ENCODE measurements around the gene IFNLR1.

Gene IFNLR1

GRCh38 chr1:24119859-24120756 lies 67.0 kb downstream of the IFNLR1 start:
- no peak for DNase-seq

GRCh38 chr1:24119489-24119858 lies 67.6 kb downstream of the IFNLR1 start:
- no peak for DNase-seq

GRCh38 chr1:24118410-24119242 lies 68.5 kb downstream of the IFNLR1 start:
- DNase-seq, result no peak

- DNase-seq, result no peak
These were observed 69.2 kb downstream of the IFNLR1 start for GRCh38 chr1:24117722-24118409.

GRCh38 chr1:24117132-24117531 lies 70.0 kb downstream of the IFNLR1 start:
- no peak for DNase-seq

- no peak for DNase-seq
These were observed 72.3 kb downstream of the IFNLR1 start for GRCh38 chr1:24114753-24115152.

- DNase-seq, result no peak
These were observed 73.5 kb downstream of the IFNLR1 start for GRCh38 chr1:24113641-24114033.

- peak; percentile 21 for DNase-seq
These were observed 74.9 kb downstream of the IFNLR1 start, which contains the start of gene MYOM3 for GRCh38 chr1:24111996-24112779. Gene MYOM3 (minus strand): TSS chr1:24112135. CDS start chr1:24108636, 3,499 bp downstream.

- no peak for DNase-seq
These were observed 75.7 kb downstream of the IFNLR1 start for GRCh38 chr1:24111262-24111995.

GRCh38 chr1:24110642-24111261 lies 76.3 kb downstream of the IFNLR1 start:
- no peak for DNase-seq

- DNase-seq, result no peak
These were observed 77.2 kb downstream of the IFNLR1 start for GRCh38 chr1:24109686-24110475.

GRCh38 chr1:24109166-24109483 lies 78.0 kb downstream of the IFNLR1 start:
- DNase-seq, result no peak

- no peak for DNase-seq
These were observed 78.5 kb downstream of the IFNLR1 start for GRCh38 chr1:24108334-24109165.

- DNase-seq, result no peak
These were observed 79.5 kb downstream of the IFNLR1 start for GRCh38 chr1:24107462-24108138.

GRCh38 chr1:24105368-24106160 lies 81.5 kb downstream of the IFNLR1 start:
- DNase-seq, result no peak

GRCh38 chr1:24104854-24105253 lies 82.2 kb downstream of the IFNLR1 start:
- no peak for DNase-seq
